Ramos (cell line): ENCODE results near the gene MT1H.
"Not testable (repeated sequence)": the region's sequence is repeated elsewhere in the genome, so short reads cannot be mapped to it uniquely, and the experiment has no call there.

Experiments
- in situ Hi-C: fragments of 300-500 bp; cut with MboI; formaldehyde crosslinking; loops from one replicate; pipeline ENCODE4 v1.14.3; 2022; ENCODE audit warnings: low sequenced_read_pairs; ENCODE audit not compliant: unreplicated experiment

The MT1H gene

GRCh38 chr16:56662357-56663354 is 7.0 kb upstream of the MT1H start:
- in situ Hi-C loops = no loop called here

GRCh38 chr16:56664506-56664905 is 5.1 kb upstream of the MT1H start:
- in situ Hi-C loops = no loop called here

- in situ Hi-C loops = not testable (repeated sequence)
Observed at GRCh38 chr16:56665286-56666261, 4.0 kb upstream of the MT1H start.

- in situ Hi-C loops = no loop called here
Observed at GRCh38 chr16:56667581-56668571, 1.7 kb upstream of the MT1H start, which contains the start of gene MT1G. TSS of gene MT1G (minus strand) at chr16:56668065. CDS start at chr16:56667993, 72 bp downstream.

- in situ Hi-C loops = no loop called here
Observed at GRCh38 chr16:56669840-56670619, 416 bp downstream of the MT1H start.

- in situ Hi-C loops = no loop called here
Observed at GRCh38 chr16:56670620-56670934, 963 bp downstream of the MT1H start.

- in situ Hi-C loops = not testable (repeated sequence)
Observed at GRCh38 chr16:56671691-56672090, 2.1 kb downstream of the MT1H start.

GRCh38 chr16:56672171-56672570 is 2.6 kb downstream of the MT1H start:
- in situ Hi-C loops = not testable (repeated sequence)

- in situ Hi-C loops = no loop called here
Observed at GRCh38 chr16:56672761-56673536, 3.3 kb downstream of the MT1H start.

GRCh38 chr16:56673921-56674320 is 4.3 kb downstream of the MT1H start:
- in situ Hi-C loops = no loop called here

- in situ Hi-C loops = not testable (repeated sequence)
Observed at GRCh38 chr16:56674570-56674969, 5.0 kb downstream of the MT1H start.

GRCh38 chr16:56675685-56676210 is 6.1 kb downstream of the MT1H start:
- in situ Hi-C loops = no loop called here

GRCh38 chr16:56677474-56677873 is 7.9 kb downstream of the MT1H start:
- in situ Hi-C loops = no loop called here

GRCh38 chr16:56679078-56679730 is 9.6 kb downstream of the MT1H start:
- in situ Hi-C loops = no loop called here

GRCh38 chr16:56679818-56680217 is 10.2 kb downstream of the MT1H start:
- in situ Hi-C loops = no loop called here

GRCh38 chr16:56681939-56682702 is 12.5 kb downstream of the MT1H start, which contains the start of gene MT1X:
TSS of gene MT1X (plus strand) at chr16:56682470. CDS start at chr16:56682541, 71 bp downstream.
- in situ Hi-C loops = no loop called here
